Endothelial cell of umbilical vein (primary cell): ENCODE data around the gene KBTBD6.

Experiments
- EZH2 ChIP-seq: IDR thresholded peaks from 2 replicates; pipeline ENCODE4 v1.6.1; 2012; ENCODE audit warnings: borderline replicate concordance, low read depth, mild to moderate bottlenecking, moderate library complexity, low read length, inconsistent platforms; ENCODE audit not compliant: severe bottlenecking
- GATA2 ChIP-seq: IDR thresholded peaks from 2 replicates; pipeline ENCODE4 v1.7.0; 2011; ENCODE audit warnings: low read depth, mild to moderate bottlenecking, moderate library complexity, mixed read lengths, low read length; ENCODE audit not compliant: insufficient read length, insufficient read depth
- JUN ChIP-seq: IDR thresholded peaks from 2 replicates; pipeline ENCODE4 v1.6.1; 2011; ENCODE audit warnings: borderline replicate concordance, low read depth; ENCODE audit not compliant: insufficient read length, insufficient read depth
- MYC ChIP-seq: IDR thresholded peaks from one replicate; pipeline ENCODE4 v1.6.1; 2011; ENCODE audit warnings: mild to moderate bottlenecking, low read depth, low read length
- POLR2A ChIP-seq: IDR thresholded peaks from 2 replicates; pipeline ENCODE4 v1.6.1; 2012; ENCODE audit warnings: low read depth, mild to moderate bottlenecking, control low read depth, low read length
- TF ChIP-seq, protein P1 (sequence below), 2 donors: IDR thresholded peaks; 1 replicate in 1 of 2; 2 replicates in 1 of 2; pipeline ENCODE4 v1.5.1; 2011; ENCODE audit warnings: low read length in 2 of 2, mild to moderate bottlenecking in 2 of 2, moderate library complexity in 2 of 2, control low read depth in 1 of 2, inconsistent platforms in 1 of 2, low read depth in 1 of 2; ENCODE audit not compliant: insufficient read depth in 1 of 2; ENCODE audit errors: extremely low read depth in 1 of 2
- TF ChIP-seq, protein P2 (sequence below): IDR thresholded peaks from 2 replicates; pipeline ENCODE4 v1.6.1; 2011; ENCODE audit not compliant: insufficient read depth, insufficient read length

DNA sequence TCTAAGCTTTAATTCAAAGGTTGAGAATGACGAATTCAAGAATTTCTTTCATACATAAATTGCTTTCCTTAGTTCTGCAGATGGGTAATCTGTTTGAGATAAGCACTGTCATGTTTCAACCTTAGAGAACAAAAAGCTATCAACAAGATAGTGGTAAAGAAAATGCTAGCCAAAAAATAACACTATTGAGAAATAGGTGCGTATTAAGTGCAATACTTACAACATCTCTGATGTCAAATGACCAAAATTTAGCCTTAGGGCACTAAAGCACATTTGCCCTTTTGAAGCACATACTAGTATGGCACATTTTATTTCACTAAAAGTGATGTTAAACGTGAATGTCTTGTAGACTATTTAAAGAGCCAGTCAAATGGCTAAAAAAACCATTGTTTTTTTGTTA lies 4.9 kb downstream of the KBTBD6 start:
- TF ChIP-seq, protein P1, sequence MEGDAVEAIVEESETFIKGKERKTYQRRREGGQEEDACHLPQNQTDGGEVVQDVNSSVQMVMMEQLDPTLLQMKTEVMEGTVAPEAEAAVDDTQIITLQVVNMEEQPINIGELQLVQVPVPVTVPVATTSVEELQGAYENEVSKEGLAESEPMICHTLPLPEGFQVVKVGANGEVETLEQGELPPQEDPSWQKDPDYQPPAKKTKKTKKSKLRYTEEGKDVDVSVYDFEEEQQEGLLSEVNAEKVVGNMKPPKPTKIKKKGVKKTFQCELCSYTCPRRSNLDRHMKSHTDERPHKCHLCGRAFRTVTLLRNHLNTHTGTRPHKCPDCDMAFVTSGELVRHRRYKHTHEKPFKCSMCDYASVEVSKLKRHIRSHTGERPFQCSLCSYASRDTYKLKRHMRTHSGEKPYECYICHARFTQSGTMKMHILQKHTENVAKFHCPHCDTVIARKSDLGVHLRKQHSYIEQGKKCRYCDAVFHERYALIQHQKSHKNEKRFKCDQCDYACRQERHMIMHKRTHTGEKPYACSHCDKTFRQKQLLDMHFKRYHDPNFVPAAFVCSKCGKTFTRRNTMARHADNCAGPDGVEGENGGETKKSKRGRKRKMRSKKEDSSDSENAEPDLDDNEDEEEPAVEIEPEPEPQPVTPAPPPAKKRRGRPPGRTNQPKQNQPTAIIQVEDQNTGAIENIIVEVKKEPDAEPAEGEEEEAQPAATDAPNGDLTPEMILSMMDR (IDR thresholded peaks at IDR 0.05; ENCODE audit: extremely low read depth in 1 of 2, insufficient read depth in 1 of 2, low read depth in 1 of 2, low read length in 2 of 2), result no peak
- TF ChIP-seq JUN, result no peak
- TF ChIP-seq POLR2A, result no peak
- TF ChIP-seq, protein P2, sequence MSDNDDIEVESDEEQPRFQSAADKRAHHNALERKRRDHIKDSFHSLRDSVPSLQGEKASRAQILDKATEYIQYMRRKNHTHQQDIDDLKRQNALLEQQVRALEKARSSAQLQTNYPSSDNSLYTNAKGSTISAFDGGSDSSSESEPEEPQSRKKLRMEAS, result no peak
- TF ChIP-seq GATA2, result no peak
- TF ChIP-seq EZH2, result no peak
- no peak for TF ChIP-seq MYC
